ENCODE data around the gene DNAJA2.

GRCh38 chr16:47008174-47008573 is 34.7 kb upstream of the DNAJA2 start:
- TF ChIP-seq MAX (IDR thresholded peaks at IDR 0.05) (no peak), CEBPB (IDR thresholded peaks at IDR 0.05) (no peak), EP300 (IDR thresholded peaks at IDR 0.05; ENCODE audit: borderline replicate concordance) (no peak), REST (IDR thresholded peaks at IDR 0.05; ENCODE audit: low read depth) (no peak), NFIC (IDR thresholded peaks at IDR 0.05) (no peak), FOXM1 (IDR thresholded peaks at IDR 0.05; ENCODE audit: borderline replicate concordance, low read depth) (no peak)
